ENCODE measurements around the gene KRTAP5-4. TPM values are rescaled to one million over a fixed set of nuclear protein-coding genes. Genes with fewer than 3 reads are reported as not detected.

The KRTAP5-4 gene
- total RNA-seq, 2 experiments from 2014 or later, result not detected

DNA sequence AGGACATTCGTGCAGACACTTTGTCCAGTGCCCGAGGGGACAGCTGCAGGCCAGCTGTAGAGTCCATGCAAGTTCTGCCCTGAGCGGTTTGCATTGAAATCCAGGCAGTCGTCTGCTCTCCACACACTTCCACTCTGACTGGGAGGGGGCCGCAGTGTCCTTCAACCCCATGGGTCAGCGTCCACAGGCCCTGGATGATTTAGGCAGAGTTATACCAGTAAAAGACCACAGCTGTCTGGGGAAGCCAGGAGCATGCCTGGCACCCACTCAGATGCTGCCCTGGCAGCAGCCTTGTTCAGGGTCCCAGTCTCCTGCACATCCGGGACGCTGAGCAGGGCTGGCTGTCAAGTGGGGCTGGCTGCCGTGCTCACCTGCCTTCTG is 34.1 kb upstream of the KRTAP5-4 start:
- Mint-ChIP-seq H3K27ac (no peak overlapping the region), H3K4me3 (no peak overlapping the region), H3K9me3 (no peaks in the 10 kb centered on the region), H3K27me3 (peaks cover 38% of the 10 kb centered on the region), H3K4me1 (peaks cover 1% of the 10 kb centered on the region), H3K36me3 (no peaks in the 10 kb centered on the region)
- DNase-seq, result no peak

- H3K36me3 Mint-ChIP-seq, result no peaks in the 10 kb centered on the region
- no peak overlapping the region for H3K4me3 Mint-ChIP-seq
- H3K9me3 Mint-ChIP-seq, result no peaks in the 10 kb centered on the region
- DNase-seq, result no peak
- peaks cover 36% of the 10 kb centered on the region for H3K27me3 Mint-ChIP-seq
- no peak overlapping the region for H3K27ac Mint-ChIP-seq
- peaks cover 1% of the 10 kb centered on the region for H3K4me1 Mint-ChIP-seq
Measured at GRCh38 chr11:1655168-1656060, 33.5 kb upstream of the KRTAP5-4 start.

- H3K4me1 Mint-ChIP-seq, result peaks cover 1% of the 10 kb centered on the region
- DNase-seq, result no peak
- H3K27me3 Mint-ChIP-seq, result peaks cover 27% of the 10 kb centered on the region
Measured at GRCh38 chr11:1654388-1655167, 32.6 kb upstream of the KRTAP5-4 start.

DNA sequence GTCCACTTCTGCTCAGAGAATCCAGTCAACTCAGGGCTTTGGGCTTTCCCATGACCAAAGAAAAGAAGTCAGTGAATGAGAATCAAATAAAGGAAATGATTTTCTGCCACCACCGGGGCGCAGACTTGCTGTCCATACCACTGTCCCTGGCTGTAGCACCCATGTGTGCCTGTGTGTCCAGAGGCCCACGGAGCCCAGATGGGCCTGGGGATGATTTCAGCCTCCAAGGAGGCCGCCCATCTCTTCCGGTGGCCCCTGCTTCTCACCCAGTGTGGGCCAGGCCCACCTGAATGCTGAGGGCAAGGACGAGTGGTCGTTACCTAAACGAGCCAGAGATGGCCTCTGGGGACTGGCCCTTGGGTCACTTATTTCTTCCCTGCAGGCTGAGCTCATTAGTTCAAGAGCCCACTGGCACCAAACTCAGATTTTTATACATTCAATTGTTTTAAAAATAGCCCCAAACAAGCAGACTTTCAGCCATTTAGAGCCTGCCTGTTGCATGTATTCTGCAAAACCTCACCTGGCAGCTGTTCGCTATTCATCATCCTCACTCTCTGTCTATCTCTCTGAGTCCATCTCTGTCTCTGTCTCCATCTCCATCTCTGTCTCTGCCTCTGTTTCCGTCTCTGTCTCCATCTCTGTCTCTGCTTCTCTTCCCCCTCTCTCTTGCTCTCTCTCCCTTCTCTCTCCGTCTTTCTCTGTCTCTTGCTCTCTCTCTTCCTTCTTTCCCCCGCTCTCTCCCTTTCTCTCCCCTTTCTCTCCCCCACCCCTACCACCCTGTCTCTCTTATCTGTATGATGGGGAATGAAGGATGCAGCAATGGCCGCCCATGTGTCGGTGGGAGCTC is 31.8 kb upstream of the KRTAP5-4 start:
- Mint-ChIP-seq H3K27me3 (peaks cover 20% of the 10 kb centered on the region), H3K36me3 (no peaks in the 10 kb centered on the region), H3K4me1 (no peaks in the 10 kb centered on the region), H3K27ac (no peak overlapping the region), H3K4me3 (no peak overlapping the region), H3K9me3 (no peaks in the 10 kb centered on the region)
- no peak for DNase-seq

More at GRCh38 chr11:1654388-1655167, 32.6 kb upstream of the KRTAP5-4 start:
- H3K36me3 Mint-ChIP-seq, result no peaks in the 10 kb centered on the region
- no peaks in the 10 kb centered on the region for H3K9me3 Mint-ChIP-seq
- H3K4me3 Mint-ChIP-seq, result no peak overlapping the region
- no peak overlapping the region for H3K27ac Mint-ChIP-seq

GRCh38 chr11:1652771-1653540 is 31.0 kb upstream of the KRTAP5-4 start:
- Mint-ChIP-seq H3K4me3 (no peak overlapping the region), H3K9me3 (no peaks in the 10 kb centered on the region), H3K27ac (no peak overlapping the region), H3K4me1 (no peaks in the 10 kb centered on the region), H3K27me3 (peaks cover 12% of the 10 kb centered on the region), H3K36me3 (no peaks in the 10 kb centered on the region)
- DNase-seq, result peak; percentile 75

- Mint-ChIP-seq H3K27ac (no peak overlapping the region), H3K9me3 (no peaks in the 10 kb centered on the region), H3K27me3 (peaks cover 12% of the 10 kb centered on the region), H3K4me3 (no peak overlapping the region), H3K4me1 (no peaks in the 10 kb centered on the region), H3K36me3 (no peaks in the 10 kb centered on the region)
- DNase-seq, result no peak
Measured at GRCh38 chr11:1652442-1652770, 30.5 kb upstream of the KRTAP5-4 start.

- Mint-ChIP-seq H3K27ac (no peak overlapping the region), H3K4me1 (no peaks in the 10 kb centered on the region), H3K4me3 (no peak overlapping the region), H3K9me3 (no peaks in the 10 kb centered on the region), H3K36me3 (no peaks in the 10 kb centered on the region), H3K27me3 (peaks cover 15% of the 10 kb centered on the region)
- DNase-seq, result no peak
Measured at GRCh38 chr11:1652026-1652425, 30.1 kb upstream of the KRTAP5-4 start.

GRCh38 chr11:1651411-1651980 is 29.6 kb upstream of the KRTAP5-4 start:
- no peak overlapping the region for H3K27ac Mint-ChIP-seq
- H3K36me3 Mint-ChIP-seq, result no peaks in the 10 kb centered on the region
- no peak for DNase-seq
- no peaks in the 10 kb centered on the region for H3K4me1 Mint-ChIP-seq
- H3K27me3 Mint-ChIP-seq, result peaks cover 15% of the 10 kb centered on the region
- no peak overlapping the region for H3K4me3 Mint-ChIP-seq
- H3K9me3 Mint-ChIP-seq, result no peaks in the 10 kb centered on the region

DNA sequence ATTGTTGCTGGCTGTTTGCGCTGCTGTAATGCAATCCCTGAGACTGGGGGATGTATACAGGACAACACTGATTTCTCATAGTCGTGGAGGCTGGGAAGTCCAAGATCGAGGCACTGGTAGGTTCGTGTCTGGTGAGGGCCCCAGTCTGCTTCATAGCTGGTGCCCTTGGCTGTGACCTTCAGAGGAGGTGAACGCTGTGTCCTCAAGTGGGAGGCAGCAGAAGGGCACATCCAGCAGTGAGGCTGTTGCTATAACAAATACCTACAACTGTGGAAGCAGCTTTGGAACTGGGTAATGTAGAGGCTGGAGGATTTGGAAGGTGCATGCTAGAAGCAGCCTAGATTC is 29.0 kb upstream of the KRTAP5-4 start:
- Mint-ChIP-seq H3K27ac (no peak overlapping the region), H3K9me3 (no peaks in the 10 kb centered on the region), H3K27me3 (peaks cover 15% of the 10 kb centered on the region), H3K36me3 (no peaks in the 10 kb centered on the region), H3K4me1 (no peaks in the 10 kb centered on the region), H3K4me3 (no peak overlapping the region)
- no peak for DNase-seq

DNA sequence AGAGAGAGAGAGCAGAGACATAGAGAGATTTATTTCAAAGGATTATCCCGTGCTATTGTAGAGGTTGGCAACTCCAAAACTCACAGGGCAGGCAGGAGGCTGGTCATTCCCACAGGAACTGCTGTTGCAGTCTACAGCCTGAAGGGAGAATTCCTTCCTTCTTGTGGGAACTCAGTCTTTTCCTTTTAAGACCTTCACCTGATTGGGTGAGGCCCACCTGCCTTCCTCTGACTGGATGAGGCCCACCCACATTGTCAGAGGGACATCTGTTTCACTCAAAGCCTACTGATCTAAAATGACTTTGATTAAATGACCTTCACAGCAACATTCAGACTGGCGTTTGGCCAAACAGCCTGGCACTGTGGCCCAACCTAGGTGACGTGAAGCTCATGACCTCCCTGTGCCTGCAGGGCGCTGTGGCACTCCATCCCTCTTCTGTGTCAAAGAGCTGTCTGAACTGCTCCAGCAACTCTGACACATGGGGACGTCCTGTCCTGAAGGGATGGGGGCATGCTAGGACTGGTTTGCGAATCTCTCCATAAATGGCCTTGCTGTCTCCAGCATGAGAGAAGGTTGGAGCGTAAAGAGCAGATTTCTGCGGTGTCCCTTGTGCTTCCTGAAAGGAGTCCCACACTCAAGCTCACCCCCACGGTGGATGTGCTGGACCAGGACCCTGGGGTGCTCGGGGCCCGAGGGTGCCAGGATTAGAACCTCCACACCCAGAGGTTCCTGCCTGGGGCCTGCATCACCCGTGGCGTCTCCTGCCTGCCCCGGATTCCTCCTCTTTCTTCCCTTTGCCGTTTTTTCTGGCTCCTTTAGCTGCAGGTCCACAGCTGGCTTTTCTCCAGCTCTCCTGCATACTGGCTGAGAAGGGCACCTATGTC is 28.3 kb upstream of the KRTAP5-4 start:
- Mint-ChIP-seq H3K9me3 (no peaks in the 10 kb centered on the region), H3K36me3 (no peaks in the 10 kb centered on the region), H3K4me1 (no peaks in the 10 kb centered on the region), H3K27me3 (peaks cover 15% of the 10 kb centered on the region), H3K27ac (no peak overlapping the region), H3K4me3 (no peak overlapping the region)
- DNase-seq, result no peak

DNA sequence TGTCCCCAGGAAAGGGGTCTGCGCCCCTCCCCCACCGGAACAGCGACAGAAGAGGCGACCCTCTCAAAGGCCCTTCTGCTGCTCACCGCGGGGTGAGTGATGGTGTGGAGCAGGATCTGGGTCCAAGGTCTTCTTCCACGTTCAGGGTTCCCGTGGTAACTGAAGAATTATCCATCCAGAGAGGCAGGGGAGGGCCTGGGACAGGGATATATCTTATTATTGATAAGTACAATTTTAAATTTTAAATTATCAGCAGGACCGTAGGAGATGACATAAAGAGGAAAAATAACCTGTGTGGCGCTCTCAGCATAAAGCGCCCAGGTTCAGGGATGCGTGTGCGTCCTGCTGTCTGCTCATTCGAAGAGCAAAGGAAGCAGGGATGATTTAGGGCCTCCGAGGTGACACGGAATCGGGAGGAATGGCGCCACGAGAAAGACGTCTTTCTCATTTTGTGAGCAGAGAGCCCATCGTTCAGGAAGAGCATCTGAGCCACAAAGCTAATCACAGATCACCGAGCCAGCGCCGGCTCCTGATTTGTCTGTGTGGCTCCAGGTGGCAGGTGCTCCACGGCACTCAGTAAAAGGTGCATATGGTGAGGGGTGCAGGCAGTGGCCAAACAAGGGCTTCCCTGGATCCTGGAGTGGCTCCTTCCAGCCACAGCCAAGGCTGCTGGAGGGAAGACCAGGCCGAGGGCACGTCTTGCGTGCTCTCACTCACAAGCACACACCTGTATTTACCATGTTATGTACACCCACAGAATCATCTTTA is 26.9 kb upstream of the KRTAP5-4 start:
- no peaks in the 10 kb centered on the region for H3K4me1 Mint-ChIP-seq
- no peaks in the 10 kb centered on the region for H3K36me3 Mint-ChIP-seq
- peaks cover 9% of the 10 kb centered on the region for H3K27me3 Mint-ChIP-seq
- no peaks in the 10 kb centered on the region for H3K9me3 Mint-ChIP-seq
- no peak for DNase-seq
- no peak overlapping the region for H3K27ac Mint-ChIP-seq
- H3K4me3 Mint-ChIP-seq, result no peak overlapping the region

GRCh38 chr11:1647901-1648652 is 26.1 kb upstream of the KRTAP5-4 start:
- Mint-ChIP-seq H3K4me3 (no peak overlapping the region), H3K27me3 (peaks cover 8% of the 10 kb centered on the region), H3K27ac (no peak overlapping the region), H3K9me3 (no peaks in the 10 kb centered on the region), H3K4me1 (no peaks in the 10 kb centered on the region), H3K36me3 (no peaks in the 10 kb centered on the region)
- DNase-seq, result no peak
